HUES6 (cell line): ENCODE data around the gene UBASH3A.

ENCODE experiments used
- H3K27ac ChIP-seq: 2 replicates; pipeline ENCODE4 v1.7.0; 2013; ENCODE audit warnings: low read depth, mild to moderate bottlenecking, low read length, inconsistent platforms
- H3K27me3 ChIP-seq: 2 replicates; pipeline ENCODE4 v1.6.1; 2013; ENCODE audit warnings: low read length; ENCODE audit not compliant: control insufficient read depth, insufficient read depth
- H3K36me3 ChIP-seq: 2 replicates; pipeline ENCODE4 v1.6.1; 2013; ENCODE audit warnings: low read length; ENCODE audit not compliant: control insufficient read depth, insufficient read depth
- H3K4me1 ChIP-seq: 2 replicates; pipeline ENCODE4 v1.6.1; 2013; ENCODE audit warnings: low read length; ENCODE audit not compliant: control insufficient read depth, insufficient read depth
- H3K4me3 ChIP-seq: 2 replicates; pipeline ENCODE4 v1.5.1; 2013; ENCODE audit warnings: low read depth, low read length
- H3K9ac ChIP-seq: one replicate; pipeline ENCODE4 v1.6.1; 2013; ENCODE audit warnings: mild to moderate bottlenecking, low read length
- H3K9me3 ChIP-seq: 2 replicates; pipeline ENCODE4 v1.6.1; 2013; ENCODE audit warnings: low read depth, low read length; ENCODE audit not compliant: control insufficient read depth, insufficient read depth

The UBASH3A gene

DNA sequence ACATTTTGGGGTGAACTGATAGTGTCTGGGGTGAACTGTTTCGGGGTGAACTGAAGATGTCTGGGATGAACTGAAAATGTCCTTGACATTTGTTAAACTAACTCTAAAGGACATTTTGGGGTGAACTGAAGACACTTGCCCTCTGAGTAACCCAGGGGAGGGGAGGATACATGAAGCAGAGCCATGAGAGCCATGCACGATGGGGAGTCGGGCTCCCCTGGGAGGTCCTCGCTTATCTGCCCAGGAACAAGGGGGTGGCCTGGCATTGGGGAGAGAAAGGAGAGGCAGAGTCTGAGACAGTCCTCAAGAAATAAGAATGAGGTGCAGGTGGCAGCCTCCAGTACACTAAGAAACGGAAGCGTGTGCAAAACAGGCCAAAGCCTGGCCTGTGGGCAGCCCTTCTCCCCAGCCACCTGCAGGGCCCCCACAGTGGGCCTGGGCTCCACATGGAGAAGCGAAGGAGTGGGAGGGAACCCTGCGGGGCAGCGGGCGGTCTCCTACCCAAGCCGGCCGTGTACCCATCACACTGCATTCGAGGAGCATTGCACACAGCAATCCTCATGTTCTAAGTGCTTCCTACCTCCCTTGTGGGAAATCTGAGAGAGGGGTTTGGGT lies 68.1 kb downstream of the UBASH3A start:
- Histone ChIP-seq H3K9ac (no peak overlapping the region), H3K27ac (no peak overlapping the region), H3K36me3 (no peaks in the 10 kb centered on the region), H3K9me3 (no peaks in the 10 kb centered on the region), H3K4me3 (no peak overlapping the region), H3K27me3 (no peaks in the 10 kb centered on the region), H3K4me1 (peaks cover 40% of the 10 kb centered on the region)

DNA sequence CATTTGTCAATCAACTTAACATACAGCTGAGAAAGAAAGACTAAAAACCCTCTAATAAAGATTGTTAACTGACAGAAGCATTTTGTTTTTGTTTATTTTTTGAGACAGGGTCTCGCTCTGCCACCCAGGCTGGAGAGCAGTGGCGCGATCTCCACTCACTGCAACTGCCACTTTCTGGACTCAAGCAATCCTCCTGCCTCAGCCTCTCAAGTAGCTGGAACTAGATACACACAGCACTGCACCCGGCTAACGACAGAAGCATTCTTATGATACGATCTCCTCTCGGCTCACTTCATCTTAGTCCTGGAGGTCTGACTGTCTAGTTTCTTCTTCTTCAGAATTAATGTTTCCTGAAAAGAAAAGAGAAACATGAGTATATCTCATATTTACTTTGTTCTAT lies 68.8 kb downstream of the UBASH3A start:
- no peak overlapping the region for H3K4me3 ChIP-seq

DNA sequence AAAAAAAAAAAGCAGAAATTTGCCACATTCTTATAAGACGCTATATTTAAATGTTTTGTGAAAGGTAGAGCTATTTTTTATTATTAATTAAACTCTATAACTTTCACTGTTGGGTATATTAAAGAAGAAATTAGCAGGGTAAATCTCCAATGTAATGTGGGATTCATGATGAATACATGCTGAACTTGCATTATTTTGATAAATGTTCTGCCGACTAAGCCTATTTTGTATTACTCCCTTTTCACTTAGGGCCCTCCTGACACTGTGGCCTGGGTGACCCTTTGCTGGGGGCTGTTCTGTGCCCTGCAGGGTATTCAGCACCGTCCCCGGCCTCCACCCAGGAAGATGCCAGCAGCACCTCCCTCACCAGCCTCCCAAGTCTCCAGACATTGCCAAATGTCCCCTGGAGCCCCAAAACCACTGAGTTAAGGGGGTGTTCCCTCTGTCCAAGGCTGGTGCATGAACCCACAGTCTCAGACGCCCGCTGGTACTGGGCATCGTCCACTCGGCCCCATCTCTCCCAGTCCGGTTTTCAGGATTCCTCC lies 69.9 kb downstream of the UBASH3A start:
- H3K4me3 ChIP-seq: peak overlapping the region; percentile 9; the same call in 1 of the 2 replicates
- H3K4me1 ChIP-seq: peaks cover 23% of the 10 kb centered on the region
- no peaks in the 10 kb centered on the region for H3K36me3 ChIP-seq
- H3K9ac ChIP-seq: no peak overlapping the region
- no peaks in the 10 kb centered on the region for H3K27me3 ChIP-seq
- no peaks in the 10 kb centered on the region for H3K9me3 ChIP-seq
- no peak overlapping the region for H3K27ac ChIP-seq

More for the DNA sequence above, 68.8 kb downstream of the UBASH3A start:
- H3K36me3 ChIP-seq: no peaks in the 10 kb centered on the region
- H3K9ac ChIP-seq: no peak overlapping the region
- H3K27ac ChIP-seq: no peak overlapping the region
- no peaks in the 10 kb centered on the region for H3K9me3 ChIP-seq
- peaks cover 33% of the 10 kb centered on the region for H3K4me1 ChIP-seq
- H3K27me3 ChIP-seq: no peaks in the 10 kb centered on the region

DNA sequence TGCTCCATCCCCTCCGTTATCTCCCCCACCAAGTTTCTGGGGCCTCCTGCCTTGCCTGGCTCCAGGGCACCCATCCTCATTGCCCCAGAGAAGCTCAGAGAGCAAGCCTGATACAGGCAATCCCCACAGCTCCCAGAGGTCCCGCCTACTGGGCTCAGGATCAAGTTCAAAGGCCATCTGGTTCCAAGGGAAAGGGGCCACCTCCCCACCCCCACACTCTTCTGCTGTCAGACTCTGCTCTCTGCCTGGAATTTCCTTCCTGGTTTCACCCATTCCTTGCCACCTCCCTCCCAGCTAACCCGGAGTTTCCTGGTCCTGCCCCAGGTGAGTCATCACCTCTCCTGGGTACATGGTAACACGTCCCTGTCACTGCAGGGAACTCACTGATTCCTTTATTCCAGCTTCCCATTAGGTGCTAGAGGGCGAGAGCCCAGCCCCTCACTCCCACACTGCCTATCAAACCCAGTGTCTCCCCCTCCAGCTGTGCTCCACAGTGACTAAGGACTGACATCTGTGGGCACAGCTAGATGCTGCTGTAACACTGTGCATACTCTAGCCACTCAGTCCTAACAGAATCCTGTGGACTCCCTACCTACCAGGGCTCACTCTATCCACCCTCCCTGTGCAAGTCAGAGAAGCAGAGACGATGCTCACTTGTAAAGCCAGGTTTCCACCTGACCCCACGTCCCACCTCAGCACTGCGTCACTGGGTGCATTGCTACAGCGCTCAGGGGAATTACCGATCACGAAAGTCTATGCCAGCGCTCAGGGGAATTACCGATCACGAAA lies 70.5 kb downstream of the UBASH3A start:
- Histone ChIP-seq H3K4me1 (peaks cover 16% of the 10 kb centered on the region), H3K9ac (no peak overlapping the region), H3K36me3 (no peaks in the 10 kb centered on the region), H3K4me3 (peak overlapping the region; percentile 9; the same call in 1 of the 2 replicates), H3K27ac (no peak overlapping the region), H3K9me3 (no peaks in the 10 kb centered on the region), H3K27me3 (no peaks in the 10 kb centered on the region)

DNA sequence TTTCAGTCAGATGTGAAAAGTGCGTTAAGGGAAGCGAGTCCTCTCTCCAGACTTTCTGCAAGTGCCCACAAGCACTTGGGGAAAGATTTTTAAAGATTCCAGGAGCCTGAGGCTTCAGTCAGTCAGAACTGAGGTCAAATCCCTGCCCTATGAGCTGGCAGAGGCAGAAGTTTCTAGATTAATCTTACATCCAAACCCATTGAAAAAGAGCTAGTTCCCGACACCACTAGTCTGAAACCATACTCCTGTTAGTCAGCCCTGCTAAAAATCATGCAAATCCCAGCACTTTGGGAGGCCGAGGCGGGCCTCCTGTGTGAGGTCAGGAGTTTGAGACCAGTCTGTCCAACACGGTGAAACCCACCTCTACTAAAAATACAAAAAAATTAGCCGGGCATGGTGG lies 71.3 kb downstream of the UBASH3A start:
- Histone ChIP-seq H3K9ac (no peak overlapping the region), H3K4me1 (peaks cover 16% of the 10 kb centered on the region), H3K27me3 (no peaks in the 10 kb centered on the region), H3K36me3 (no peaks in the 10 kb centered on the region), H3K4me3 (no peak overlapping the region), H3K9me3 (no peaks in the 10 kb centered on the region), H3K27ac (no peak overlapping the region)

DNA sequence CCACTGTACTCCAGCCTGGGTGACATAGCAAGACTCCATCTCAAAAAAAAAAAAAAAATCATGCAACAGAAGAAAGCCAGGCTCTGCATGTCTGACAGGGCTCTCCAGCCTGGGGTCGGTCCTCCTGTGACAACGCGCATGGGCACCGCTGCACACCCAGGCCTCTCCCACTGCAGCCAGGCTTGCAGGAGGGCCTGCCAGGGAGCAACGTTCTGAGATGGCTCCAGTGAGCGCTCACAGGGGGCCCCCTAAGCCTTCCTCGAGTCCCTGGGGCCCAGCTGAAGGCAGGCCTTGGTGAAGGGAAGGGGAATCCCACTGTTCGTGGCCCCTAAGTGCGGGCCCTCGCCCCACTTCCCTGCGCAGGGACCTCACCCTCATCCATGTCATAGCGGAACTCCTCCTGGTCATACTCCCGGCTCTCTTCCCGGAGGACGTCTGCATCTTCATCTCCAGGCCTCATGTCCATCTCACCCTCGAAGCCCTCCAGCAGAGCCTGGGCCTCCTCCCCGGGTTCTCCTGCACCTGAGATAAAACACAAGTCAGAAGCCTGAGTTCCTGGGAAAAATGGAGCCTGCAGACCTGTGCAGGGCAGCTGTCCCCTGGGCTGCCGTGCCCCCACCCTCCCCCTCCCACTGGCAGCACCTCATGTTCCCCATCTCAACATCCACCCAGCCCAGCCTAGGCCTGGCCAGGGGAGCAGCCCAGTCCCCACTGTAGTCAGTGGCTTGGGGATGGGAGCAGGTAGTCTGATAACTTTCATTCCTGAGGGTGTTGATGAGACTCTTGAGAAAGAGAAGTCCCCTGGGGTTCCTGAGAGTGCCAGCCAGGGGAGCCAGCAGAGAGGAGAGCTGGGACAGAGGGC lies 72.1 kb downstream of the UBASH3A start:
- Histone ChIP-seq H3K4me3 (no peak overlapping the region), H3K9me3 (peaks cover 1% of the 10 kb centered on the region; the same call in 1 of the 2 replicates), H3K4me1 (peaks cover 16% of the 10 kb centered on the region), H3K36me3 (no peaks in the 10 kb centered on the region), H3K27me3 (no peaks in the 10 kb centered on the region), H3K27ac (no peak overlapping the region), H3K9ac (no peak overlapping the region)

DNA sequence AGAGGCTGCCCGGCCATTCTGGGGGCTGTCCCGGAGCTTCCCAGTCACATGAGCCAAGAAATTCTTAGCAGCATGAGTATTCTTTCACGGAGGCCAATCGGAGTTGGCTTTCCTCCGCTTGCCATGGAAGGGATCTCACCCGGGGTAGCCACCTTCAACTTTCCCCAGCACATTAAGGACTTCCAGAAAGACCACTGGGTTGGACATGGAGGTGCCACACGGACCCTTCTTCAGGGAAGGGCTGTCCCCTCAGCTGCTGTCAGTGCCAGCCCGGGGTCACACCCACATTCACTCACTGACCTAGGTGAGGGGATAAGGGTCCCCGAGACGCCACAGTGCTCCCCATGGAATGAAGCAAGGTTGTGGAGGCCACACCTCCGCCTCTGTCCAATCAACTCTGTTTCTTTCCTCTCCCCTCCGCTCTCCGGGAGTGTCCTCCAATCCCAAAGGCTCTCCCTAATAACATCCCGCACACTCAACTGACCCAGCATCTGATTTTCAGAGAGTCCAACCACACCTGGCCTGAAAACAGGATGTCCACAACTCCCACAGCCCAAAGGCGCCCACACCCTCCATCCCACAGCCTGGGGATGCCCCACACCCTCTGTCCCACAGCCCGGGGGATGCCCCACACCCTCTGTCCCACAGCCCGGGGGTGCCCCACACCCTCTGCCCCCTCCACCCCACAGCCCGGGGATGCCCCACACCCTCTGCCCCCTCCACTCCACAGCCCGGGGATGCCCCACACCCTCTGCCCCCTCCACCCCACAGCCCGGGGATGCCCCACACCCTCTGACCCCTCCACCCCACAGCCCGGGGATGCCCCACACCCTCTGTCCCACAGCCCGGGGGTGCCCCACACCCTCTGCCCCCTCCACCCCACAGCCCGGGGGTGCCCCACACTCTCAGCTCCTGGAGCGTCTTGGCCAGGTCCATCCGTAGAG lies 73.0 kb downstream of the UBASH3A start:
- no peak overlapping the region for H3K4me3 ChIP-seq
- H3K4me1 ChIP-seq: peaks cover 16% of the 10 kb centered on the region
- H3K27me3 ChIP-seq: no peaks in the 10 kb centered on the region
- no peak overlapping the region for H3K9ac ChIP-seq
- H3K27ac ChIP-seq: no peak overlapping the region
- H3K36me3 ChIP-seq: no peaks in the 10 kb centered on the region
- H3K9me3 ChIP-seq: peaks cover 5% of the 10 kb centered on the region

DNA sequence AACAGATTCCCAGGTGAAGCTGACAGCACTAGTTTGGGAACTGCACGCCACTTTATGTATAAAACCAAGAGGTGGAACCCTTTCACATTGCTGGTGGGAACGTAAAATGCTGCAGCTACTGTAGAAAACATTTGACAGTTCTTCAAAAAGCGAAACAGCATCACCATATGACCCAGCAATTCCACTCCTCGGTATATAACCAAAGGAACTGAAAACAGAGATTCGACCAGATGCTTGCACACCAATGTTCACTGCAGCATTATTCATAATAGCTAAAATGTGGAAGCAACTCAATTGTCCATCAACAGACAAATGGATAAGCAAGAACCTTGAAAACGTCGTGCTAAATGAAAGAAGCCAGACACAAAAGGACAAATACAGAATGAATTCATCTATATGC lies 74.8 kb downstream of the UBASH3A start:
- H3K9me3 ChIP-seq: peaks cover 5% of the 10 kb centered on the region

DNA sequence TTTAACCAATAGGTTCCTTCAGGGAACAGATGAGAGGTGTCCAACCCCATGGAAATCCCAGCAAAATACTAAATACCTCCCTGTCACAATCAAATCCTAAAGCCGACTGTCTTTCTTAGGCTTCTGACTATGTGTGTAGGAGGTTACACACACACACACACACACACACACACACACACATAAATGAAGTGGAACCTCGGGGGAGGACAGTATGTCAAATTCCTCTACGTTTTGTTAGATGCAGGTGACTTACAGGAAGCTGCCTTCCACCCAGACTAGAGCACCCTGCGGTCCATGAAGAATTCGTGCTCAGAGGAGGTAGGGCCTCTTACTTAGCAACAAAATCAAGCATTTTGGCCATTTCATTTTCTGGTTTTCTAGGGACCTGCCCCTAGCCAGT lies 75.9 kb downstream of the UBASH3A start:
- Histone ChIP-seq H3K27ac (no peak overlapping the region), H3K27me3 (no peaks in the 10 kb centered on the region), H3K9me3 (peaks cover 5% of the 10 kb centered on the region), H3K4me3 (no peak overlapping the region), H3K9ac (no peak overlapping the region), H3K36me3 (no peaks in the 10 kb centered on the region), H3K4me1 (peaks cover 5% of the 10 kb centered on the region; the same call in 1 of the 2 replicates)

More for the DNA sequence above, 74.8 kb downstream of the UBASH3A start:
- Histone ChIP-seq H3K4me1 (peaks cover 16% of the 10 kb centered on the region), H3K4me3 (no peak overlapping the region), H3K36me3 (no peaks in the 10 kb centered on the region), H3K27me3 (no peaks in the 10 kb centered on the region), H3K9ac (no peak overlapping the region), H3K27ac (no peak overlapping the region)

DNA sequence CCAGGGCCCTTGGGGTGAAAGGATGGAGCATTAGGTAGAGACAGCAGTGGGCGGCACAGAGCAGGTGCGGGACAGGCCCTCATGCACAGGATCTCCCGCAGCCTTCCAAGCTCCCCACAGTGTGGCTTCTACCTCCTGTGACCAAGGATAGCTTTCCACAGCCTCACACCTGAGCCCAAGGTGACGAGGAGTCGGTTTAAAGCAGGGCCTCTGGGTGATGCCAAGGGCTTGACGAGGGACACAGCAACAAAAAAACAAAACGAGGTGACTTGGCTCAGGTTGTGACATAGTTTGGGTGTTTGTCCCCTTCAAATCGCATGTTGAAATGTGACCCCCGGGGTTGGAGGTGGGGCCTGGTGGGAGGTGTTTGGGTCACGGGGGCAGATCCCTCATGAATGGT lies 77.0 kb downstream of the UBASH3A start:
- H3K27ac ChIP-seq: no peak overlapping the region
- no peaks in the 10 kb centered on the region for H3K27me3 ChIP-seq
- H3K36me3 ChIP-seq: no peaks in the 10 kb centered on the region
- H3K4me1 ChIP-seq: no peaks in the 10 kb centered on the region
- H3K9ac ChIP-seq: no peak overlapping the region
- no peak overlapping the region for H3K4me3 ChIP-seq
- peaks cover 5% of the 10 kb centered on the region for H3K9me3 ChIP-seq
